AG04450 (cell line): ENCODE results near the gene SUFU. TPM values are rescaled to one million over a fixed set of nuclear protein-coding genes. Genes with fewer than 3 reads are reported as not detected.
A peak's percentile ranks its signal among the peaks of the same experiment; 100 is the strongest.

Experiments used
- CTCF ChIA-PET: fragments of 300-600, 350-600 bp; formaldehyde crosslinking; extraction: SDS; loops from one replicate; lab custom pipeline; 2022; ENCODE audit warnings: antibody characterized with exemption, inconsistent platforms; lab: Charles Lee
- POLR2A ChIA-PET: fragments of 350-600 bp; formaldehyde crosslinking; extraction: SDS; loops from one replicate; lab custom pipeline; 2021; ENCODE audit warnings: antibody characterized with exemption, inconsistent platforms; lab: Yijun Ruan, JAX
- DNase-seq: peaks from one replicate; pipeline ENCODE4 v3.0.0-alpha.2; 2011; ENCODE audit warnings: low read depth, low spot score
- H3K27ac ChIP-seq: one replicate; pipeline ENCODE4 v1.5.1; 2012; ENCODE audit warnings: low read depth, low read length, control low read depth
- H3K27me3 ChIP-seq: one replicate; pipeline ENCODE4 v1.6.0; 2012; ENCODE audit warnings: low read length; ENCODE audit not compliant: control insufficient read depth, insufficient read depth
- H3K4me3 ChIP-seq: 2 replicates; pipeline ENCODE4 v1.5.1; 2011; ENCODE audit warnings: mild to moderate bottlenecking, low read depth, low read length, control low read depth
- H3K9me3 ChIP-seq: 2 replicates; pipeline ENCODE4 v1.5.1; 2012; ENCODE audit warnings: low read length; ENCODE audit not compliant: control insufficient read depth, insufficient read depth
- CTCF ChIP-seq: IDR thresholded peaks from 2 replicates; pipeline ENCODE4 v1.5.1; 2011; ENCODE audit warnings: low read depth, low read length, control low read depth, inconsistent platforms
- polyA plus RNA-seq: library from polyadenylated mRNA; depleted of rRNA; stranded (reverse); fragments of >200 nt; gene quantifications from 2 replicates; pipeline ENCODE4 v1.2.3, GENCODE V29; 2011

Gene SUFU
- polyA plus RNA-seq, 1 experiment: 11.0 TPM

- no peak for TF ChIP-seq CTCF
- Histone ChIP-seq H3K27me3 (no peaks in the 10 kb centered on the region), H3K27ac (peak overlapping the region; percentile 91), H3K4me3 (peak overlapping the region; percentile 32), H3K9me3 (no peaks in the 10 kb centered on the region)
- ChIA-PET CTCF (interaction anchor here (0.6 to 3.1 kb wide), 2 partner anchors 40 to 77 kb away, joined by 3 to 21 read pairs; partner anchors contain the start of genes ARL3 and SFXN2), POLR2A (interaction anchor here (0.7 to 6.5 kb wide), 7 partner anchors 9 to 47 kb away, joined by 3 to 71 read pairs (median 6); partner anchors contain the start of genes ARL3, SFXN2 and TRIM8)
- DNase-seq: no peak
These were observed 170.2 kb downstream of the SUFU start for GRCh38 chr10:102673819-102674511.

GRCh38 chr10:102674566-102674965 is 170.8 kb downstream of the SUFU start:
- CTCF ChIA-PET: interaction anchor here (0.6 to 3.1 kb wide), 3 partner anchors 39 to 91 kb away, joined by 3 to 21 read pairs (median 3); partner anchors contain the start of genes ARL3 and SFXN2

GRCh38 chr10:102675011-102675665 is 171.4 kb downstream of the SUFU start:
- H3K27ac ChIP-seq: peak overlapping the region; percentile 91
- no peak for DNase-seq
- ChIA-PET POLR2A (interaction anchor here (0.7 to 6.5 kb wide), 12 partner anchors 11 to 45 kb away, joined by 3 to 71 read pairs (median 4); partner anchors contain the start of genes ARL3, SFXN2 and TRIM8), CTCF (interaction anchor here (0.5 to 3.1 kb wide), 4 partner anchors 38 to 337 kb away, joined by 3 to 21 read pairs (median 3); partner anchors contain the start of genes ARL3 and SFXN2)
- no peaks in the 10 kb centered on the region for H3K27me3 ChIP-seq
- H3K9me3 ChIP-seq: no peaks in the 10 kb centered on the region
- TF ChIP-seq CTCF: no peak
- H3K4me3 ChIP-seq: peak overlapping the region; percentile 45

More at GRCh38 chr10:102674566-102674965, 170.8 kb downstream of the SUFU start:
- H3K27ac ChIP-seq: peak overlapping the region; percentile 91
- H3K4me3 ChIP-seq: no peak overlapping the region
- H3K9me3 ChIP-seq: no peaks in the 10 kb centered on the region
- DNase-seq: no peak
- no peaks in the 10 kb centered on the region for H3K27me3 ChIP-seq
- POLR2A ChIA-PET: interaction anchor here (0.7 to 6.5 kb wide), 9 partner anchors 10 to 47 kb away, joined by 3 to 71 read pairs (median 6); partner anchors contain the start of genes ARL3, SFXN2 and TRIM8
- TF ChIP-seq CTCF: no peak

GRCh38 chr10:102675666-102676533 is 172.1 kb downstream of the SUFU start:
- POLR2A ChIA-PET: interaction anchor here (0.6 to 6.5 kb wide), 18 partner anchors 12 to 655 kb away, joined by 3 to 71 read pairs (median 4); partner anchors contain the start of genes ARL3, SFXN2, TRIM8 and WBP1L

More at GRCh38 chr10:102675666-102676533, 172.1 kb downstream of the SUFU start:
- Histone ChIP-seq H3K27me3 (no peaks in the 10 kb centered on the region), H3K4me3 (peak overlapping the region; percentile 45), H3K9me3 (no peaks in the 10 kb centered on the region), H3K27ac (peak overlapping the region; percentile 91)
- CTCF ChIA-PET: interaction anchor here (0.5 to 3.1 kb wide), 9 partner anchors 8 to 336 kb away, joined by 3 to 21 read pairs (median 3); partner anchors contain the start of genes ARL3, SFXN2 and TRIM8
- TF ChIP-seq CTCF: no peak
- DNase-seq: peak; percentile 92
